Astrocyte (in vitro differentiated cells and primary cell): ENCODE data around the gene SMCO2. TPM values are rescaled to one million over a fixed set of nuclear protein-coding genes. Genes with fewer than 3 reads are reported as not detected.

Experiments used
- DNase-seq: peaks from one replicate; pipeline ENCODE4 v3.0.0-alpha.2; 2010; ENCODE audit warnings: low read depth
- FAIRE-seq: peaks from 2 replicates; lab custom pipeline; 2011; peaks lifted over from hg19 to GRCh38; lab: Jason Lieb, UNC
- H2AFZ ChIP-seq: 2 replicates; pipeline ENCODE4 v1.6.0; 2012; ENCODE audit warnings: low read depth, low read length, inconsistent platforms
- H3K27ac ChIP-seq: 2 replicates; pipeline ENCODE4 v1.5.1; 2011; ENCODE audit warnings: low read depth, low read length, inconsistent platforms
- H3K27me3 ChIP-seq: 2 replicates; pipeline ENCODE4 v1.6.0; 2011; ENCODE audit warnings: low read length, inconsistent platforms; ENCODE audit not compliant: insufficient read depth
- H3K36me3 ChIP-seq: 2 replicates; pipeline ENCODE4 v1.5.1; 2011; ENCODE audit warnings: low read length, inconsistent platforms; ENCODE audit not compliant: insufficient read depth
- H3K4me1 ChIP-seq: 2 replicates; pipeline ENCODE4 v1.5.1; 2011; ENCODE audit warnings: low read length, inconsistent platforms; ENCODE audit not compliant: insufficient read depth
- H3K4me2 ChIP-seq: 2 replicates; pipeline ENCODE4 v1.6.0; 2012; ENCODE audit warnings: low read length, inconsistent platforms
- H3K4me3 ChIP-seq: 2 replicates; pipeline ENCODE4 v1.5.1; 2011; ENCODE audit warnings: low read depth, mild to moderate bottlenecking, low read length, inconsistent platforms; ENCODE audit not compliant: insufficient read depth
- H3K79me2 ChIP-seq: 2 replicates; pipeline ENCODE4 v1.6.0; 2012; ENCODE audit warnings: mild to moderate bottlenecking, low read length, inconsistent platforms; ENCODE audit not compliant: insufficient read depth
- H3K9ac ChIP-seq: 2 replicates; pipeline ENCODE4 v1.6.0; 2012; ENCODE audit warnings: mild to moderate bottlenecking, low read length, inconsistent platforms
- H3K9me3 ChIP-seq: 2 replicates; pipeline ENCODE4 v1.5.1; 2012; ENCODE audit warnings: low read depth, mild to moderate bottlenecking, low read length, inconsistent platforms; ENCODE audit not compliant: insufficient read depth
- H4K20me1 ChIP-seq: 2 replicates; pipeline ENCODE4 v1.6.0; 2012; ENCODE audit warnings: low read length, inconsistent platforms; ENCODE audit not compliant: insufficient read depth
- H3K27ac Mint-ChIP-seq: one replicate; pipeline ENCODE4 v1.8.0; 2021; ENCODE audit warnings: mild to moderate bottlenecking, mixed read lengths; ENCODE audit not compliant: unreplicated experiment
- H3K27me3 Mint-ChIP-seq: one replicate; pipeline ENCODE4 v1.8.0; 2021; ENCODE audit warnings: low read depth, mixed read lengths; ENCODE audit not compliant: unreplicated experiment
- H3K36me3 Mint-ChIP-seq: one replicate; pipeline ENCODE4 v1.8.0; 2021; ENCODE audit warnings: low read depth, mixed read lengths; ENCODE audit not compliant: unreplicated experiment
- H3K4me1 Mint-ChIP-seq: one replicate; pipeline ENCODE4 v1.8.0; 2021; ENCODE audit warnings: low read depth, mixed read lengths; ENCODE audit not compliant: unreplicated experiment
- H3K4me3 Mint-ChIP-seq: one replicate; pipeline ENCODE4 v1.8.0; 2021; ENCODE audit warnings: mild to moderate bottlenecking, moderate library complexity, mixed read lengths; ENCODE audit not compliant: unreplicated experiment
- H3K9me3 Mint-ChIP-seq: one replicate; pipeline ENCODE4 v1.8.0; 2021; ENCODE audit warnings: mild to moderate bottlenecking, mixed read lengths; ENCODE audit not compliant: unreplicated experiment
- EZH2 ChIP-seq: IDR thresholded peaks from 2 replicates; pipeline ENCODE4 v1.6.1; 2012; ENCODE audit warnings: mild to moderate bottlenecking, low read length, inconsistent platforms; ENCODE audit not compliant: insufficient read depth
- total RNA-seq: library from RNA; stranded (reverse); gene quantifications from 2 replicates; pipeline ENCODE4 v1.2.1, GENCODE V29; 2021
- TF ChIP-seq, protein P1 (sequence below): IDR thresholded peaks from 2 replicates; pipeline ENCODE4 v1.5.1; 2011; ENCODE audit warnings: low read depth, mild to moderate bottlenecking, inconsistent platforms, low read length, moderate library complexity; ENCODE audit not compliant: insufficient read depth

The SMCO2 gene
- total RNA-seq, 1 donor from 2014 or later: 0.32 TPM

GRCh38 chr12:27524494-27524835 lies 77.9 kb downstream of the SMCO2 start:
- FAIRE-seq (no peak), DNase-seq (no peak)
- no peak for TF ChIP-seq EZH2
- Histone ChIP-seq H3K4me2 (peak overlapping the region; percentile 89), H3K79me2 (peaks cover 55% of the 10 kb centered on the region), H3K27ac (peak overlapping the region; percentile 97), H3K4me3 (peak overlapping the region; percentile 93), H3K9ac (peak overlapping the region; percentile 92), H3K27me3 (no peaks in the 10 kb centered on the region), H3K4me1 (peaks cover 25% of the 10 kb centered on the region), H2AFZ (no peak overlapping the region), H3K36me3 (no peaks in the 10 kb centered on the region), H3K9me3 (no peaks in the 10 kb centered on the region), H4K20me1 (peaks cover 30% of the 10 kb centered on the region)
- no peaks in the 10 kb centered on the region for H3K36me3 Mint-ChIP-seq
- H3K4me3 Mint-ChIP-seq: peak overlapping the region; percentile 93
- H3K27me3 Mint-ChIP-seq: no peaks in the 10 kb centered on the region
- peak overlapping the region; percentile 97 for H3K27ac Mint-ChIP-seq
- H3K4me1 Mint-ChIP-seq: peaks cover 21% of the 10 kb centered on the region
- no peaks in the 10 kb centered on the region for H3K9me3 Mint-ChIP-seq

- Mint-ChIP-seq H3K27me3 (no peaks in the 10 kb centered on the region), H3K4me1 (peaks cover 23% of the 10 kb centered on the region), H3K9me3 (no peaks in the 10 kb centered on the region), H3K27ac (peak overlapping the region; percentile 97), H3K4me3 (peak overlapping the region; percentile 93), H3K36me3 (no peaks in the 10 kb centered on the region)
- peaks cover 32% of the 10 kb centered on the region for H4K20me1 ChIP-seq
- TF ChIP-seq EZH2: no peak
- TF ChIP-seq, protein P1, sequence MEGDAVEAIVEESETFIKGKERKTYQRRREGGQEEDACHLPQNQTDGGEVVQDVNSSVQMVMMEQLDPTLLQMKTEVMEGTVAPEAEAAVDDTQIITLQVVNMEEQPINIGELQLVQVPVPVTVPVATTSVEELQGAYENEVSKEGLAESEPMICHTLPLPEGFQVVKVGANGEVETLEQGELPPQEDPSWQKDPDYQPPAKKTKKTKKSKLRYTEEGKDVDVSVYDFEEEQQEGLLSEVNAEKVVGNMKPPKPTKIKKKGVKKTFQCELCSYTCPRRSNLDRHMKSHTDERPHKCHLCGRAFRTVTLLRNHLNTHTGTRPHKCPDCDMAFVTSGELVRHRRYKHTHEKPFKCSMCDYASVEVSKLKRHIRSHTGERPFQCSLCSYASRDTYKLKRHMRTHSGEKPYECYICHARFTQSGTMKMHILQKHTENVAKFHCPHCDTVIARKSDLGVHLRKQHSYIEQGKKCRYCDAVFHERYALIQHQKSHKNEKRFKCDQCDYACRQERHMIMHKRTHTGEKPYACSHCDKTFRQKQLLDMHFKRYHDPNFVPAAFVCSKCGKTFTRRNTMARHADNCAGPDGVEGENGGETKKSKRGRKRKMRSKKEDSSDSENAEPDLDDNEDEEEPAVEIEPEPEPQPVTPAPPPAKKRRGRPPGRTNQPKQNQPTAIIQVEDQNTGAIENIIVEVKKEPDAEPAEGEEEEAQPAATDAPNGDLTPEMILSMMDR: no peak
- H3K9me3 ChIP-seq: no peaks in the 10 kb centered on the region
- FAIRE-seq (no peak), DNase-seq (peak; percentile 79)
- peak overlapping the region; percentile 97 for H3K27ac ChIP-seq
- H3K79me2 ChIP-seq: peaks cover 61% of the 10 kb centered on the region
- peak overlapping the region; percentile 93 for H3K4me3 ChIP-seq
- no peak overlapping the region for H2AFZ ChIP-seq
- peaks cover 27% of the 10 kb centered on the region for H3K4me1 ChIP-seq
- H3K4me2 ChIP-seq: peak overlapping the region; percentile 89
- peak overlapping the region; percentile 92 for H3K9ac ChIP-seq
- no peaks in the 10 kb centered on the region for H3K36me3 ChIP-seq
- H3K27me3 ChIP-seq: no peaks in the 10 kb centered on the region
Observed at GRCh38 chr12:27524839-27525753, 78.6 kb downstream of the SMCO2 start.

- H3K4me1 Mint-ChIP-seq: peaks cover 19% of the 10 kb centered on the region
Observed at GRCh38 chr12:27527512-27527911, 81.0 kb downstream of the SMCO2 start.

More at GRCh38 chr12:27527512-27527911, 81.0 kb downstream of the SMCO2 start:
- Mint-ChIP-seq H3K27ac (no peak overlapping the region), H3K27me3 (no peaks in the 10 kb centered on the region), H3K36me3 (no peaks in the 10 kb centered on the region), H3K4me3 (peak overlapping the region; percentile 61), H3K9me3 (no peaks in the 10 kb centered on the region)
- no peaks in the 10 kb centered on the region for H3K36me3 ChIP-seq
- DNase-seq (no peak), FAIRE-seq (no peak)
- H3K4me1 ChIP-seq: peaks cover 24% of the 10 kb centered on the region
- no peak for TF ChIP-seq EZH2
- TF ChIP-seq, protein P1: no peak
- no peak overlapping the region for H3K9ac ChIP-seq
- no peak overlapping the region for H2AFZ ChIP-seq
- peaks cover 52% of the 10 kb centered on the region for H4K20me1 ChIP-seq
- no peak overlapping the region for H3K4me3 ChIP-seq
- no peaks in the 10 kb centered on the region for H3K9me3 ChIP-seq
- H3K27ac ChIP-seq: no peak overlapping the region
- H3K79me2 ChIP-seq: peaks cover 85% of the 10 kb centered on the region
- no peak overlapping the region for H3K4me2 ChIP-seq
- H3K27me3 ChIP-seq: no peaks in the 10 kb centered on the region
